ENCODE results near the gene BCL2L15. TPM values are rescaled to one million over a fixed set of nuclear protein-coding genes. Genes with fewer than 3 reads are reported as not detected.
A peak's percentile ranks its signal among the peaks of the same experiment; 100 is the strongest.

The BCL2L15 gene
- total and polyA plus RNA-seq, 2 donors (not counting 3 experiments of a cell fraction or from before 2014, with no cell fraction given): 0.28 to 0.29 TPM

- DNase-seq (ENCODE audit: low read depth, low spot score): no peak
- H3K9me3 ChIP-seq (replicated peaks; ENCODE audit: control insufficient read depth, insufficient read depth, low read length): no peaks in the 10 kb centered on the region
- H3K79me2 ChIP-seq (ENCODE audit: control insufficient read depth, insufficient read depth, low read length): no peaks in the 10 kb centered on the region
- H3K4me1 ChIP-seq (ENCODE audit: control insufficient read depth, extremely low read depth, insufficient read depth, low read length): peaks cover 33% of the 10 kb centered on the region
- H3K4me3 ChIP-seq (replicated peaks in 1 of 3; ENCODE audit: insufficient read depth in 1 of 3, low read depth in 1 of 3, low read length in 3 of 3): no peak overlapping the region
- no peaks in the 10 kb centered on the region for H4K20me1 ChIP-seq (replicated peaks; ENCODE audit: control insufficient read depth, extremely low read depth, insufficient read depth, low read length)
- no peaks in the 10 kb centered on the region for H3K27me3 ChIP-seq (ENCODE audit: control insufficient read depth in 2 of 2, insufficient read depth in 2 of 2, low read length in 2 of 2)
- no peak overlapping the region for H3K27ac ChIP-seq (ENCODE audit: insufficient read depth, low read depth, low read length)
- ChIA-PET CTCF (interaction anchor here (1.3 kb wide), 1 partner anchor 10 kb away, joined by 3 read pairs; no protein-coding TSS in a partner anchor), POLR2A (no interaction called here)
- H3K9me1 ChIP-seq (replicated peaks; ENCODE audit: control insufficient read depth, extremely low read depth, insufficient read depth, low read length): no peaks in the 10 kb centered on the region
- dilution Hi-C loops (cut with MboI; ENCODE audit: extremely low pct_ligation_motif_present, low sequenced_read_pairs) (no loop called here), intact Hi-C loops (cut with micrococcal nuclease) (no loop called here)
- H2AFZ ChIP-seq (ENCODE audit: low read depth, low read length): no peak overlapping the region
- no peak overlapping the region for H3K9ac ChIP-seq (replicated peaks; ENCODE audit: extremely low read depth, insufficient read depth, low read length)
- TF ChIP-seq EZH2 (IDR thresholded peaks at IDR 0.05; ENCODE audit: borderline replicate concordance, low read depth, low read length, severe bottlenecking) (no peak), JUN (IDR thresholded peaks at IDR 0.05; ENCODE audit: borderline replicate concordance, insufficient read depth, insufficient read length, low read depth) (no peak), MYC (IDR thresholded peaks at IDR 0.05; ENCODE audit: low read depth, low read length) (no peak), FOS (IDR thresholded peaks at IDR 0.05; ENCODE audit: borderline replicate concordance, insufficient read depth, low read length) (no peak), POLR2A (IDR thresholded peaks at IDR 0.05; ENCODE audit: low read depth, low read length) (no peak), POLR2AphosphoS5 (IDR thresholded peaks at IDR 0.05; ENCODE audit: insufficient read depth, low read depth, low read length) (no peak)
- no peaks in the 10 kb centered on the region for H3K36me3 ChIP-seq (ENCODE audit: control insufficient read depth in 2 of 2, extremely low read depth in 1 of 2, insufficient read depth in 2 of 2, low read length in 2 of 2)
- H3K4me2 ChIP-seq (ENCODE audit: insufficient read depth, low read length): no peak overlapping the region
- no peak for FAIRE-seq
- BruUV-seq (replicated peaks): no TSS peak
These were observed 16.6 kb downstream of the BCL2L15 start for GRCh38 chr1:113870778-113871177.

- H3K27ac ChIP-seq (ENCODE audit: insufficient read depth, low read depth, low read length): no peak overlapping the region
- peak overlapping the region; percentile 37 for H2AFZ ChIP-seq (ENCODE audit: low read depth, low read length)
These were observed 18.8 kb downstream of the BCL2L15 start for GRCh38 chr1:113868387-113869083.

More at GRCh38 chr1:113868387-113869083, 18.8 kb downstream of the BCL2L15 start:
- DNase-seq (ENCODE audit: low read depth, low spot score) (peak; percentile 56), FAIRE-seq (peak; percentile 24)
- Histone ChIP-seq H3K4me3 (replicated peaks in 1 of 3; ENCODE audit: insufficient read depth in 1 of 3, low read depth in 1 of 3, low read length in 3 of 3) (no peak overlapping the region), H3K27me3 (ENCODE audit: control insufficient read depth in 2 of 2, insufficient read depth in 2 of 2, low read length in 2 of 2) (no peaks in the 10 kb centered on the region), H3K9me1 (replicated peaks; ENCODE audit: control insufficient read depth, extremely low read depth, insufficient read depth, low read length) (no peaks in the 10 kb centered on the region), H3K9me3 (replicated peaks; ENCODE audit: control insufficient read depth, insufficient read depth, low read length) (no peaks in the 10 kb centered on the region), H3K9ac (replicated peaks; ENCODE audit: extremely low read depth, insufficient read depth, low read length) (no peak overlapping the region), H3K79me2 (ENCODE audit: control insufficient read depth, insufficient read depth, low read length) (no peaks in the 10 kb centered on the region), H3K4me1 (ENCODE audit: control insufficient read depth, extremely low read depth, insufficient read depth, low read length) (peaks cover 22% of the 10 kb centered on the region), H3K4me2 (ENCODE audit: insufficient read depth, low read length) (peak overlapping the region; percentile 22), H3K36me3 (ENCODE audit: control insufficient read depth in 2 of 2, extremely low read depth in 1 of 2, insufficient read depth in 2 of 2, low read length in 2 of 2) (no peaks in the 10 kb centered on the region), H4K20me1 (replicated peaks; ENCODE audit: control insufficient read depth, extremely low read depth, insufficient read depth, low read length) (no peaks in the 10 kb centered on the region)
- no TSS peak for BruUV-seq (replicated peaks)
- intact Hi-C loops (cut with micrococcal nuclease): no loop called here
- dilution Hi-C loops (cut with MboI; ENCODE audit: extremely low pct_ligation_motif_present, low sequenced_read_pairs): no loop called here
- TF ChIP-seq EZH2 (IDR thresholded peaks at IDR 0.05; ENCODE audit: borderline replicate concordance, low read depth, low read length, severe bottlenecking) (no peak), CTCF (IDR thresholded peaks at IDR 0.05; ENCODE audit: extremely low read depth in 1 of 2, insufficient read depth in 1 of 2, low read depth in 1 of 2, low read length in 2 of 2) (no peak), FOS (IDR thresholded peaks at IDR 0.05; ENCODE audit: borderline replicate concordance, insufficient read depth, low read length) (peak; percentile 78), JUN (IDR thresholded peaks at IDR 0.05; ENCODE audit: borderline replicate concordance, insufficient read depth, insufficient read length, low read depth) (peak; percentile 22), POLR2AphosphoS5 (IDR thresholded peaks at IDR 0.05; ENCODE audit: insufficient read depth, low read depth, low read length) (no peak), GATA2 (IDR thresholded peaks at IDR 0.05; ENCODE audit: insufficient read depth, insufficient read length, low read depth, low read length) (peak; percentile 92), MYC (IDR thresholded peaks at IDR 0.05; ENCODE audit: low read depth, low read length) (no peak), MAX (IDR thresholded peaks at IDR 0.05; ENCODE audit: insufficient read depth, insufficient read length) (no peak)
- CTCF ChIA-PET: interaction anchor here (1.1 to 1.5 kb wide), 3 partner anchors 22 to 61 kb away, joined by 3 to 4 read pairs (median 3); partner anchors contain the start of genes AP4B1 and HIPK1
- POLR2A ChIA-PET: no interaction called here

Data from endothelial cell of umbilical vein (primary cell).